SK-N-SH treated with all-trans-retinoic acid at 6 μM for 48 hours (cell line): ENCODE data around the gene ITPR2.

Experiments
- CREB5 ChIP-seq: fragments of 250-450 bp; sonication (Bioruptor Pico); IDR thresholded peaks from 2 replicates; pipeline ENCODE4 v1.5.1; 2020; ENCODE audit warnings: low read depth, mild to moderate bottlenecking, moderate library complexity
- CSRNP3 ChIP-seq: fragments of 250-450 bp; sonication (Bioruptor Pico); IDR thresholded peaks from 2 replicates; pipeline ENCODE4 v1.5.1; 2021; ENCODE audit warnings: mild to moderate bottlenecking, moderate library complexity
- ISL1 ChIP-seq: fragments of 250-450 bp; sonication (Bioruptor Pico); IDR thresholded peaks from 2 replicates; pipeline ENCODE4 v2.1.2; 2022; ENCODE audit warnings: mild to moderate bottlenecking, moderate library complexity
- RARB ChIP-seq: fragments of 250-450 bp; sonication (Bioruptor Pico); IDR thresholded peaks from 2 replicates; pipeline ENCODE4 v1.8.0; 2021; ENCODE audit warnings: mild to moderate bottlenecking, moderate library complexity
- SNAI2 ChIP-seq: fragments of 250-450 bp; sonication (Bioruptor Pico); IDR thresholded peaks from 2 replicates; pipeline ENCODE4 v1.5.0; 2020; ENCODE audit warnings: mild to moderate bottlenecking, moderate library complexity
- ZNF8 ChIP-seq: fragments of 450-650 bp; formaldehyde crosslinking; IDR thresholded peaks from 2 replicates; pipeline ENCODE4 v1.5.0; 2020; ENCODE audit warnings: mild to moderate bottlenecking, moderate library complexity
- TF ChIP-seq, protein P1 (sequence below): fragments of 250-450 bp; sonication (Bioruptor Pico); IDR thresholded peaks from 2 replicates; pipeline ENCODE4 v1.8.0; 2020; ENCODE audit warnings: mild to moderate bottlenecking, moderate library complexity, borderline replicate concordance

DNA sequence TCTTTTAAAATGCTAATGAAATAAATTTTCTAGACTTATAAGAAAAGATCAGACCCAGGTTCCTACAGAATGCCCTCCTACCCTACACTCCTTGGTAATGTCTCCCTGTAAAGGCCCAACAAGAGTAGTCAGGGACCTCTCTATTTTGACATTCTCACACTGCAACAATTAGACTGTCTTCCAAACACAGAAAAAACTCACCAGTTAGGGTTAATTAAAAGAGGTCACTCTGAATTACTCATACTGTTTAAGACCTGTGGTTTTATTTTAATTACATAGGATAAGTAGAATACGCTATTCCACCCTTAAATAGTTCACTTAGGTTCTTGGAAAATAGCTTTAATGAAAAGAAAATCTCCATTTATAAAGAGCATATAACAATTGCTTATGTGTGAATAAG is 142.4 kb downstream of the ITPR2 start:
- TF ChIP-seq ISL1 (CRISPR knock-in tag), result no peak
- no peak for TF ChIP-seq ZNF8
- no peak for TF ChIP-seq SNAI2 (CRISPR knock-in tag)
- TF ChIP-seq CSRNP3 (CRISPR knock-in tag), result no peak
- TF ChIP-seq, protein P1, sequence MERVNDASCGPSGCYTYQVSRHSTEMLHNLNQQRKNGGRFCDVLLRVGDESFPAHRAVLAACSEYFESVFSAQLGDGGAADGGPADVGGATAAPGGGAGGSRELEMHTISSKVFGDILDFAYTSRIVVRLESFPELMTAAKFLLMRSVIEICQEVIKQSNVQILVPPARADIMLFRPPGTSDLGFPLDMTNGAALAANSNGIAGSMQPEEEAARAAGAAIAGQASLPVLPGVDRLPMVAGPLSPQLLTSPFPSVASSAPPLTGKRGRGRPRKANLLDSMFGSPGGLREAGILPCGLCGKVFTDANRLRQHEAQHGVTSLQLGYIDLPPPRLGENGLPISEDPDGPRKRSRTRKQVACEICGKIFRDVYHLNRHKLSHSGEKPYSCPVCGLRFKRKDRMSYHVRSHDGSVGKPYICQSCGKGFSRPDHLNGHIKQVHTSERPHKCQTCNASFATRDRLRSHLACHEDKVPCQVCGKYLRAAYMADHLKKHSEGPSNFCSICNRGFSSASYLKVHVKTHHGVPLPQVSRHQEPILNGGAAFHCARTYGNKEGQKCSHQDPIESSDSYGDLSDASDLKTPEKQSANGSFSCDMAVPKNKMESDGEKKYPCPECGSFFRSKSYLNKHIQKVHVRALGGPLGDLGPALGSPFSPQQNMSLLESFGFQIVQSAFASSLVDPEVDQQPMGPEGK (CRISPR knock-in tag), result no peak
- no peak for TF ChIP-seq CREB5
- no peak for TF ChIP-seq RARB (CRISPR knock-in tag)
